Measurements from ENCODE around the gene CLIP2. TPM values are rescaled to one million over a fixed set of nuclear protein-coding genes. Genes with fewer than 3 reads are reported as not detected.

Gene CLIP2
- total and polyA plus RNA-seq, 2 of the 4 experiments (the other 2 are of a cell fraction) = 18.1 to 20.7 TPM

DNA sequence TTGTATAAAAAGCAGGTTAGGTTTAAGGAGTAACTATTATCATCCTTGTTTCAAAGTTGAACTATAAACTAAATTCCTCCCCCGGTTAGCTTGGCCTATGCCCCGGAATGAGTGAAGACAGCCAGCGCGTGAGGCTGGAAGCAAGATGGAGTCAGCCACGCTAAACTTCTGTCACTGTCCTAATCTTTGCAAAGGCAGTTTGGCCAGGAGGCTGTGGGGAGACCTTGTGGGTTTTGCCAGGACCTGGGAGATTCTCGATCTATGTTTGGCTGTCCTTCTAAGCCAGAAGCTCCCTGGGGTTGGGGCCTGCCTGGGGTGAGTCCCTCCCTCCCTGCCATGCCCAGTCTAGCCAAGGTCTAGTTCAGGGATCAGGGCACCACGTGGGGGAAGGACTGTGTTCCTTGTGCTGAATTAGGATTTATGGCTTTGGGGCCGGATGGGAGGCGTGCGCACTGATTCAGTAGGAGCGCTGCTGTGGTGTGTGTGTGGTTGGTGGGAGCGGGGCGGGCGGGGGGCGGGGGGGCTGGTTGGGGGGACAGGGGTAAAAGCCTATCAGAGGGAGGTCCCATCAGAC is 163.6 kb downstream of the CLIP2 start:
- peak overlapping the region; percentile 48 for H3K27ac ChIP-seq (ENCODE audit: insufficient read depth, low read length)
- H2BK20ac ChIP-seq (ENCODE audit: low read depth, low read length) = no peak overlapping the region
- H4K91ac ChIP-seq (ENCODE audit: insufficient read depth, low read depth, low read length) = peak overlapping the region; percentile 77
- peaks cover 9% of the 10 kb centered on the region for H3K9me1 ChIP-seq (ENCODE audit: insufficient read depth, low read length)
- 0 out of 3 replicates have a peak overlapping the region, but pooled peaks have one; percentile 15 for H2BK15ac ChIP-seq (ENCODE audit: low read depth, low read length)
- peak overlapping the region; percentile 77 for H3K18ac ChIP-seq (ENCODE audit: low read depth, low read length)
- in situ Hi-C loops (cut with MboI; ENCODE audit: low sequenced_read_pairs) (no loop called here), dilution Hi-C loops (cut with HindIII; ENCODE audit: low sequenced_read_pairs, unreplicated experiment) (no loop called here), intact Hi-C loops (cut with micrococcal nuclease) (loop anchor here (5.0 kb wide), 1 partner anchor 94 kb away; no protein-coding TSS in a partner anchor)
- H3K56ac ChIP-seq (ENCODE audit: extremely low read depth, insufficient read depth, low read length) = no peak overlapping the region
- CTCF ChIA-PET = no interaction called here
- BruUV-seq (replicated peaks) = no TSS peak
- H3K9me3 ChIP-seq (ENCODE audit: control insufficient read depth, insufficient read depth, low read length) = no peaks in the 10 kb centered on the region
- WGBS, 2 experiments (ENCODE audit: extremely low coverage in 2 of 2, insufficient read length in 1 of 2) = 17% methylated on average over 1 of the region's 15 CpGs; no CpG with 5 or more reads in 1 of the 2 experiments
- H4K20me1 ChIP-seq (ENCODE audit: insufficient read depth, low read length) = peaks cover 26% of the 10 kb centered on the region
- peaks cover 8 to 40% of the 10 kb centered on the region in 2 experiments; a peak in 3 of 4 replicates for H3K79me1 ChIP-seq (ENCODE audit: low read depth in 1 of 2, low read length in 2 of 2)
- peak overlapping the region; percentile 81 to 91 for H4K8ac ChIP-seq (ENCODE audit: low read depth in 2 of 2, low read length in 2 of 2)
- TF ChIP-seq, protein P1, sequence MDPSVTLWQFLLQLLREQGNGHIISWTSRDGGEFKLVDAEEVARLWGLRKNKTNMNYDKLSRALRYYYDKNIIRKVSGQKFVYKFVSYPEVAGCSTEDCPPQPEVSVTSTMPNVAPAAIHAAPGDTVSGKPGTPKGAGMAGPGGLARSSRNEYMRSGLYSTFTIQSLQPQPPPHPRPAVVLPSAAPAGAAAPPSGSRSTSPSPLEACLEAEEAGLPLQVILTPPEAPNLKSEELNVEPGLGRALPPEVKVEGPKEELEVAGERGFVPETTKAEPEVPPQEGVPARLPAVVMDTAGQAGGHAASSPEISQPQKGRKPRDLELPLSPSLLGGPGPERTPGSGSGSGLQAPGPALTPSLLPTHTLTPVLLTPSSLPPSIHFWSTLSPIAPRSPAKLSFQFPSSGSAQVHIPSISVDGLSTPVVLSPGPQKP (IDR thresholded peaks at IDR 0.05; ENCODE audit: borderline replicate concordance, low read depth, low read length) = no peak
- TF ChIP-seq RFX5 (IDR thresholded peaks at IDR 0.05; ENCODE audit: low read depth, low read length) (no peak), RCOR1 (IDR thresholded peaks at IDR 0.05; ENCODE audit: insufficient replicate concordance, low read length) (no peak), MAFK (IDR thresholded peaks at IDR 0.05; ENCODE audit: low read depth, low read length) (no peak), MAZ (IDR thresholded peaks at IDR 0.05; ENCODE audit: borderline replicate concordance, low read depth, low read length) (0 out of 2 replicates have a peak, but pooled peaks have one; percentile 7), MXI1 (IDR thresholded peaks at IDR 0.05; ENCODE audit: borderline replicate concordance, low read depth, low read length) (no peak), FOS (IDR thresholded peaks at IDR 0.05; ENCODE audit: low read depth, low read length) (no peak), CHD1 (IDR thresholded peaks at IDR 0.05; ENCODE audit: low read depth, low read length) (no peak), POLR2A (IDR thresholded peaks at IDR 0.05; ENCODE audit: low read depth, low read length) (no peak), NFE2L2 (IDR thresholded peaks at IDR 0.05; ENCODE audit: low read depth, low read length) (no peak)
- TF ChIP-seq, protein P2, sequence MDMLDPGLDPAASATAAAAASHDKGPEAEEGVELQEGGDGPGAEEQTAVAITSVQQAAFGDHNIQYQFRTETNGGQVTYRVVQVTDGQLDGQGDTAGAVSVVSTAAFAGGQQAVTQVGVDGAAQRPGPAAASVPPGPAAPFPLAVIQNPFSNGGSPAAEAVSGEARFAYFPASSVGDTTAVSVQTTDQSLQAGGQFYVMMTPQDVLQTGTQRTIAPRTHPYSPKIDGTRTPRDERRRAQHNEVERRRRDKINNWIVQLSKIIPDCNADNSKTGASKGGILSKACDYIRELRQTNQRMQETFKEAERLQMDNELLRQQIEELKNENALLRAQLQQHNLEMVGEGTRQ (IDR thresholded peaks at IDR 0.05; ENCODE audit: low read depth, low read length) = peak; percentile 49; the same call in 1 of the 2 replicates
- H2BK5ac ChIP-seq (ENCODE audit: low read depth, low read length, poor library complexity, severe bottlenecking) = peak overlapping the region; percentile 18
- peak overlapping the region; percentile 57; the same call in 1 of the 2 replicates for H2BK120ac ChIP-seq (ENCODE audit: low read depth, low read length)
- H3K4me1 ChIP-seq (ENCODE audit: control insufficient read depth, insufficient read depth, low read length) = peaks cover 16% of the 10 kb centered on the region
- H3K9ac ChIP-seq (ENCODE audit: low read depth, low read length) = peak overlapping the region; percentile 70
- POLR2A ChIA-PET (ENCODE audit: unreplicated experiment) = no interaction called here
- ATAC-seq (ENCODE audit: low read depth) (peak; percentile 3), DNase-seq (no peak)
- H3K4ac ChIP-seq (ENCODE audit: low read depth, low read length) = peak overlapping the region; percentile 94
- peak overlapping the region; percentile 74; the same call in 1 of the 2 replicates for H3K23ac ChIP-seq (ENCODE audit: low read depth, low read length)
- peak overlapping the region; percentile 94 for H2AFZ ChIP-seq (replicated peaks; ENCODE audit: low read length, poor library complexity)
- H3K4me3 ChIP-seq (ENCODE audit: insufficient read depth, low read depth, low read length) = peak overlapping the region; percentile 61
- H2AK9ac ChIP-seq (replicated peaks; ENCODE audit: low read depth, low read length, poor library complexity) = peak overlapping the region; percentile 94
- peak overlapping the region; percentile 89 for H2AK5ac ChIP-seq (ENCODE audit: low read depth, low read length)
- no peaks in the 10 kb centered on the region; the same call in 1 of the 2 replicates for H3K36me3 ChIP-seq (ENCODE audit: control insufficient read depth, insufficient read depth, low read length)
- H3K27me3 ChIP-seq (ENCODE audit: control insufficient read depth, insufficient read depth, low read length) = no peaks in the 10 kb centered on the region; the same call in 1 of the 2 replicates
- peak overlapping the region; percentile 82; the same call in 1 of the 2 replicates for H3K14ac ChIP-seq (replicated peaks; ENCODE audit: low read depth, low read length)
- H3K4me2 ChIP-seq (ENCODE audit: low read depth, low read length) = peak overlapping the region; percentile 90
- peak overlapping the region; percentile 87 for H4K5ac ChIP-seq (ENCODE audit: low read depth, low read length)
